Activated CD4-positive, CD25-positive, alpha-beta regulatory T cell treated with anti-CD3 and anti-CD28 coated beads, Interleukin-2, amount 50 U/mL, for 16 hours (primary cell): ENCODE measurements around the gene ITGB3.

ENCODE experiments used
- DNase-seq: peaks from one replicate; pipeline ENCODE4 v3.0.0-alpha.2; 2020; ENCODE audit warnings: low read depth, low spot score

ITGB3 gene

DNA sequence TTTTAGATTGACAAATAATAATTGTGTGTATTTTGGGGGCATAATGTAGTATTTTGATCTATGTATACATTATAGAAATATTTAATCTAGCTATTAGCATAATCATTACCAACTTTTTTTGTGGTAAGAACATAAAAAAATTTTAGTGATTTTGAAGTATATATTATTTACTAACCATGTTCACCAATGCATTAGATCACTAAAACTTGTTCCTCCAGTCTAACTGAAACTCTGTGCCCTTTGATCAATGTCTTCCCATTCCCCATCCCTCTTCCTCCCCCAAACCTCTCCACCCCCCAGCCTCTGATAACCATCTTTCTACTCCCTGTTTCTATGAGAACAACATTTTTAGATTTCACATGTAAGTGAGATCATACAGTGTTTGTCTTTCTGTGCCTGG lies 78.7 kb downstream of the ITGB3 start:
- no peak for DNase-seq

DNA sequence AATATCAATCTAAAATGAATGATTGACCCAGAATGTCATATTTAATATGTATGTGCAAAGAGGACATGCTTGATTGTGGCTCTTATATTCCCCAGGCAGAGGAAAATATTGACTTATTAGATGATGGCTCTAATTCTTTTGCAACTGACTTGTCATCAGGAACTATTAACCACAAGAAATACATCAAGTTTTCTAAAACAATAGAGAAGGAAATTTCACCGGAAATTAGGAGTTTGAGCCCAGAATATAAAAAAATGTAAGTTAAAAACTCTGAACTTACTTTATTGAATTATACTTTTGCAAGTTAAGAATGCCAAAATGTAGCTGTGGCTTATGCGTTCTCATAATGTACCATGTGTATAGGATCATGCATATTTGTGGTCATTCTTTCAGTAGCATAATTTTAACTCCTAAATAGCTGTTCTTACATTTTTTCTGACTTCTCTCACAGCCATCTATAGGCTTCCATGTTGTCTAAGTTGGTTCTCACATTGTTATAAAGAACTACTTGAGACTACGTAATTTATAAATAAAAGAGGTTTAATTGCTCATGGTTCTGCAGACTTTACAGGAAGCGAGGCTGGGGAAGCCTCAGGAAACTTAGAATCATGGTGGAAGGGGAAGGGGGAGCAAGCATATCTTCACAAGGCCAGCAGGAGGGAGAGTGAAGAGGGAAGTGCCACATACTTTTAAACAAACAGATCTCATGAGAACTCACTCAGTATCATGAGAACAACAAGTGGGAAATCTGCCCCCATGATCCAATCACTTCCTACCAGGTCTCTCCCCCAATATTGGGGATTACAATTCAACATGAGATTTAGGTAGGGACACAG lies 81.7 kb downstream of the ITGB3 start:
- DNase-seq, result no peak

DNA sequence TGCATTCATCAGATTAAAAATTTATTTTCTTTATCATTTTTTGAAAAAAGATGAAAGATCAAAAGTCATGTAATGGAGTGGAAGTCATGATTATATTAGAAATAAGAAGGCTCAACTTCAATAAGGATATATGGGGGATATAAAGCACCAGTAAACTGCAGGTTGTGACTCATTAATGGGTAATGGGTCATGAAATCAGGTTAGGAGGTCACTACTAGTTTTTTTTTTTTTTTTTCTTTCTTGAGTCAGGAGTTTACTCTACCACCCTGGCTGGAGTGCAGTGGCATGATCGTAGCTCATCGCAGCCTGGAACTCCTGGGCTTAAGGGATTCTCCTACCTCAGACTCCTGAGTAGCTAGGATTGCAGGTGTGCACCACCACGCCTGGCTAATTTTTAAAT lies 84.4 kb downstream of the ITGB3 start:
- DNase-seq, result no peak

DNA sequence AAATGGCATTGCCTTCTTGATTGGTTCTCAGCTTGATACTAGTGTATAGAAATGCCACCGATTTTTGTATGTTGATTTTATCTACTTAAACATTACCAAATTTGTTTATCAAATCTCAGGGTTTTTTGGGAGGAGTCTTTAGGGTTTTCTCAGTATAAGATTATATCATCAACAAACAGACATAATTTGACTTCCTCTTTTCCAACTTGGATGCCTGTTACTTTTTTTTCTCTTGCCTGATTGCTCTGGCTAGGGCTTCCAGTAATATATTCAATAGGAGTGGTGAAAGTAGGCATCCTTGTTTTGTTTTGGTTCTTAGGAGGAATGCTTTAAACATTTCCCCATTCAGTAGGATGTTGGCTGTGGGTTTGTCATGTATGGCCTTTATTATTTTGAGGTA lies 99.2 kb downstream of the ITGB3 start:
- DNase-seq, result no peak

DNA sequence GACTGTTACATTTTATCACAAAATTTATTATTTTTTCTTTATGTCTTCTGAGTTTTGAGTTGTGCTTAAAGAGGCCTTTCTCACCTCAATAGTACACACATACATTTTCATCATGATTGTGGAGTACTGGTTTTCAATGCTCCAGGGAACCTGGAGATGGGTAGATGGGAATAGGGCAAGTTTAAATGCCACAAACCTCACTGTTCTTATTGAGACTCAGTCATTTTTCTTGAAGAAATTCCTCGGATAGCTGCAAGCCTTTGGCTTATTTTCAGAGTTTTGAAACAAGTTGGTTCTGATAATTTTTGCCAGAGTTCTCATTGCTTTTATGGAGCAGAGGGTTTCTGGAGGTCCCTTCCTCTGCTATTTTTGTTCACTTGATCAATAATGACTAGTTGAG lies 105.0 kb downstream of the ITGB3 start:
- DNase-seq, result no peak
